H1 (cell line): Measurements from ENCODE around the gene HEXIM2. TPM values are rescaled to one million over a fixed set of nuclear protein-coding genes. Genes with fewer than 3 reads are reported as not detected.

Source experiments
- CTCF ChIA-PET: fragments of 300-600 bp; sonication (Branson Sonifier 250); formaldehyde crosslinking; loops from one replicate; lab custom pipeline; 2021; ENCODE audit not compliant: partially characterized antibody; lab: Charles Lee
- POLR2A ChIA-PET: fragments of 300-600 bp; sonication (Branson Sonifier 250); formaldehyde crosslinking; loops from one replicate; lab custom pipeline; 2021; ENCODE audit warnings: inconsistent platforms; ENCODE audit not compliant: partially characterized antibody; lab: Charles Lee
- DNase-seq, 2 experiments: peaks; one replicate each; pipeline versions ENCODE4 v3.0.0 to v3.0.0-alpha.2; 2010 to 2022; ENCODE audit warnings: low spot score in 2 of 2, low read depth in 1 of 2, mixed read lengths in 1 of 2
- FAIRE-seq: peaks from 2 replicates; lab custom pipeline; 2011; peaks lifted over from hg19 to GRCh38; lab: Jason Lieb, UNC
- H2AFZ ChIP-seq: 2 replicates; pipeline ENCODE4 v1.8.1; 2012; ENCODE audit warnings: low read length, inconsistent platforms
- H2AK5ac ChIP-seq: 2 replicates; pipeline ENCODE4 v1.6.1; 2013; ENCODE audit warnings: low read depth, low read length
- H2BK120ac ChIP-seq: replicated peaks from 2 replicates; pipeline ENCODE3; 2013; ENCODE audit warnings: low read depth, low read length, inconsistent platforms
- H2BK12ac ChIP-seq: 2 replicates; pipeline ENCODE4 v1.6.1; 2013; ENCODE audit warnings: low read depth, low read length
- H2BK15ac ChIP-seq: 2 replicates; pipeline ENCODE4 v1.6.1; 2013; ENCODE audit warnings: low read length
- H2BK20ac ChIP-seq: 2 replicates; pipeline ENCODE4 v1.6.1; 2013; ENCODE audit warnings: low read length
- H2BK5ac ChIP-seq: 2 replicates; pipeline ENCODE4 v1.6.1; 2013; ENCODE audit warnings: low read depth, low read length
- H3K14ac ChIP-seq: 2 replicates; pipeline ENCODE4 v1.6.1; 2013; ENCODE audit warnings: inconsistent platforms; ENCODE audit not compliant: insufficient read length
- H3K18ac ChIP-seq: 2 replicates; pipeline ENCODE4 v1.6.1; 2013; ENCODE audit warnings: low read length; ENCODE audit errors: extremely low read depth
- H3K23ac ChIP-seq: 2 replicates; pipeline ENCODE4 v1.6.1; 2013; ENCODE audit warnings: inconsistent platforms; ENCODE audit not compliant: insufficient read length
- H3K23me2 ChIP-seq: 2 replicates; pipeline ENCODE4 v1.6.1; 2013; ENCODE audit warnings: low read depth, low read length
- H3K27ac ChIP-seq: 2 replicates; pipeline ENCODE4 v1.6.1; 2011; ENCODE audit warnings: low read depth, low read length, inconsistent platforms
- H3K27me3 ChIP-seq, 4 experiments: replicated peaks in 1 of 4; 1 replicate in 1 of 4; 2 replicates in 3 of 4; pipeline versions ENCODE4 v1.6.1 to v1.8.1; 2011 to 2013; ENCODE audit warnings: low read length in 3 of 4, mild to moderate bottlenecking in 3 of 4, inconsistent platforms in 2 of 4, mixed read lengths in 2 of 4, moderate library complexity in 1 of 4; ENCODE audit not compliant: control insufficient read depth in 3 of 4, insufficient read depth in 3 of 4; ENCODE audit errors: extremely low read depth in 1 of 4
- H3K36me3 ChIP-seq, 4 experiments: 2 replicates each; pipeline versions ENCODE4 v1.6.1 to v1.8.1; 2011 to 2013; ENCODE audit warnings: mild to moderate bottlenecking in 4 of 4, low read length in 3 of 4, moderate library complexity in 2 of 4, control low read depth in 1 of 4, inconsistent platforms in 1 of 4; ENCODE audit not compliant: insufficient read depth in 4 of 4, control insufficient read depth in 2 of 4
- H3K4ac ChIP-seq: replicated peaks from 2 replicates; pipeline ENCODE3; 2013; ENCODE audit warnings: low read length, low read depth, mixed read lengths, inconsistent platforms; ENCODE audit not compliant: insufficient read length
- H3K4me1 ChIP-seq, 4 experiments: replicated peaks in 1 of 4; 1 replicate in 1 of 4; 2 replicates in 3 of 4; pipeline versions ENCODE4 v1.6.1 to v1.8.1; 2011 to 2013; ENCODE audit warnings: low read length in 3 of 4, inconsistent platforms in 2 of 4, mixed read lengths in 1 of 4; ENCODE audit not compliant: insufficient read depth in 4 of 4, control insufficient read depth in 3 of 4
- H3K4me2 ChIP-seq, 2 experiments: 2 replicates each; pipeline versions ENCODE4 v1.6.1 to v1.8.1; 2011 to 2013; ENCODE audit warnings: low read depth in 2 of 2, low read length in 2 of 2, control low read depth in 1 of 2, inconsistent platforms in 1 of 2, mild to moderate bottlenecking in 1 of 2; ENCODE audit not compliant: insufficient read depth in 1 of 2
- H3K4me3 ChIP-seq, 4 experiments: fragments of 200-600, 300-600 bp in 1 of 4; sonication (generic), shearing (Covaris generic), sonication (Bioruptor Twin) in 1 of 4; 2 replicates each; pipeline versions ENCODE4 v1.5.1 to v1.8.1; 2011 to 2016; ENCODE audit warnings: low read length in 4 of 4, low read depth in 3 of 4, control low read depth in 2 of 4, inconsistent platforms in 2 of 4, mild to moderate bottlenecking in 2 of 4, mixed read lengths in 1 of 4, moderate library complexity in 1 of 4; ENCODE audit not compliant: insufficient read depth in 2 of 4; ENCODE audit errors: extremely low read depth in 1 of 4
- H3K56ac ChIP-seq: replicated peaks from 2 replicates; pipeline ENCODE3; 2013; ENCODE audit warnings: low read depth, mild to moderate bottlenecking, mixed read lengths, low read length, inconsistent platforms; ENCODE audit not compliant: insufficient read length
- H3K79me1 ChIP-seq: 2 replicates; pipeline ENCODE4 v1.6.1; 2013; ENCODE audit warnings: low read depth, low read length, control low read depth
- H3K79me2 ChIP-seq, 2 experiments: 2 replicates each; pipeline versions ENCODE4 v1.6.1 to v1.8.1; 2012 to 2013; ENCODE audit warnings: low read length in 2 of 2, mild to moderate bottlenecking in 2 of 2, inconsistent platforms in 1 of 2; ENCODE audit not compliant: insufficient read depth in 2 of 2, control insufficient read depth in 1 of 2
- H3K9ac ChIP-seq, 4 experiments: replicated peaks in 1 of 4; 1 replicate in 1 of 4; 2 replicates in 3 of 4; pipeline versions ENCODE4 v1.6.1 to v1.8.1; 2011 to 2013; ENCODE audit warnings: low read depth in 3 of 4, low read length in 3 of 4, control low read depth in 2 of 4, mild to moderate bottlenecking in 2 of 4, moderate library complexity in 2 of 4, inconsistent platforms in 1 of 4; ENCODE audit errors: extremely low read depth in 1 of 4
- H3K9me3 ChIP-seq, 2 experiments: 2 replicates each; pipeline versions ENCODE4 v1.6.1 to v1.8.1; 2012 to 2013; ENCODE audit warnings: mild to moderate bottlenecking in 2 of 2, moderate library complexity in 2 of 2, control low read depth in 1 of 2, inconsistent platforms in 1 of 2, low read depth in 1 of 2, low read length in 1 of 2, mixed read lengths in 1 of 2; ENCODE audit not compliant: insufficient read depth in 2 of 2
- H4K20me1 ChIP-seq, 2 experiments: replicated peaks in 1 of 2; 2 replicates each; pipeline versions ENCODE3 to v1.8.1; 2011 to 2013; ENCODE audit warnings: inconsistent platforms in 2 of 2, low read length in 2 of 2, mild to moderate bottlenecking in 1 of 2; ENCODE audit not compliant: insufficient read depth in 2 of 2, control insufficient read depth in 1 of 2
- H4K5ac ChIP-seq: 2 replicates; pipeline ENCODE4 v1.6.1; 2013; ENCODE audit warnings: low read length, low read depth, mixed read lengths, inconsistent platforms; ENCODE audit not compliant: insufficient read length
- H4K8ac ChIP-seq: 2 replicates; pipeline ENCODE4 v1.8.0; 2013; ENCODE audit warnings: mild to moderate bottlenecking, moderate library complexity, low read length, inconsistent platforms; ENCODE audit not compliant: insufficient read depth; ENCODE audit errors: extremely low read depth
- H4K91ac ChIP-seq: replicated peaks from 2 replicates; pipeline ENCODE3; 2013; ENCODE audit warnings: low read length, mixed read lengths, inconsistent platforms; ENCODE audit not compliant: insufficient read length
- CEBPB ChIP-seq: IDR thresholded peaks from 2 replicates; pipeline ENCODE4 v1.6.1; 2012; ENCODE audit warnings: low read depth, low read length
- CTBP2 ChIP-seq: IDR thresholded peaks from 2 replicates; pipeline ENCODE4 v1.7.0; 2011; ENCODE audit warnings: borderline replicate concordance, mild to moderate bottlenecking, moderate library complexity, mixed read lengths, low read length; ENCODE audit not compliant: insufficient read depth, insufficient read length
- CTCF ChIP-seq, 3 experiments: IDR thresholded peaks; 1 replicate in 2 of 3; 2 replicates in 1 of 3; pipeline versions ENCODE4 v1.5.1 to v1.6.1; 2011; ENCODE audit warnings: low read length in 3 of 3, mild to moderate bottlenecking in 3 of 3, inconsistent platforms in 2 of 3, low read depth in 1 of 3, moderate library complexity in 1 of 3; ENCODE audit not compliant: insufficient read depth in 1 of 3; ENCODE audit errors: control extremely low read depth in 1 of 3
- EGR1 ChIP-seq: IDR thresholded peaks from 2 replicates; pipeline ENCODE4 v1.6.1; 2011; ENCODE audit warnings: low read depth, low read length, borderline replicate concordance
- JUN ChIP-seq: IDR thresholded peaks from 2 replicates; pipeline ENCODE4 v1.6.1; 2011; ENCODE audit warnings: low read depth, mild to moderate bottlenecking, improper control_type of control experiment, low read length
- POLR2AphosphoS5 ChIP-seq: IDR thresholded peaks from 2 replicates; pipeline ENCODE4 v1.6.1; 2011; ENCODE audit warnings: low read depth, low read length
- RAD21 ChIP-seq, 2 experiments: IDR thresholded peaks in 1 of 2; conservative IDR thresholded peaks in 1 of 2; 2 replicates each; pipeline ENCODE4 v1.6.1; 2011; ENCODE audit warnings: low read depth in 2 of 2, low read length in 2 of 2, improper control_type of control experiment in 1 of 2, inconsistent platforms in 1 of 2, mild to moderate bottlenecking in 1 of 2, moderate library complexity in 1 of 2
- SIRT6 ChIP-seq: IDR thresholded peaks from one replicate; pipeline ENCODE4 v1.7.1; 2012; ENCODE audit warnings: low read length, inconsistent platforms
- SP1 ChIP-seq: IDR thresholded peaks from 2 replicates; pipeline ENCODE4 v1.6.1; 2011; ENCODE audit warnings: low read depth, low read length
- SP4 ChIP-seq: IDR thresholded peaks from 2 replicates; pipeline ENCODE4 v1.6.1; 2012; ENCODE audit warnings: low read length, inconsistent platforms
- TEAD4 ChIP-seq: IDR thresholded peaks from 2 replicates; pipeline ENCODE4 v1.6.1; 2012; ENCODE audit warnings: low read depth, low read length, inconsistent platforms, mixed read lengths
- WGBS, 2 experiments: shearing (Covaris generic) in 1 of 2; methylation state at CpG; one replicate each; pipeline versions ENCODE4 v1.1.6 to v1.1.7; 2013 to 2015; ENCODE audit warnings: low lambda C conversion rate in 2 of 2, mixed read lengths in 2 of 2, inconsistent platforms in 1 of 2, low coverage in 1 of 2, missing lambda C conversion rate in 1 of 2; ENCODE audit not compliant: insufficient replicate concordance in 2 of 2, insufficient coverage in 1 of 2, insufficient read length in 1 of 2; ENCODE audit errors: extremely low coverage in 1 of 2, missing lambda C conversion rate in 1 of 2; 5-methylcytosine and 5-hydroxymethylcytosine counted together
- polyA plus RNA-seq, 7 experiments: library from polyadenylated mRNA; depleted of rRNA in 3 of 7; stranded (reverse) in 5 of 7; unstranded in 2 of 7; fragments of >200 nt in 5 of 7; fragments of 200-250 nt in 2 of 7; gene quantifications; 1 replicate in 5 of 7; 2 replicates in 1 of 7; 4 replicates in 1 of 7; pipeline versions ENCODE4 v1.2.1 to v1.2.3, GENCODE V29; 2011 to 2013; ENCODE audit warnings: missing spikeins in 2 of 7, mixed read lengths in 2 of 7
- total RNA-seq: library from RNA; stranded (reverse); fragmentation: NEBNext Ultra II Directional; extraction: Animal tissue kit (Norgen Biotek cat#: 25700); gene quantifications from 2 replicates; pipeline ENCODE4 v1.2.1, GENCODE V29; 2021

HEXIM2 gene
- total and polyA plus RNA-seq, 2 of the 8 experiments (the other 6 are each of a cell fraction or from before 2014, with no cell fraction given): 7.5 to 13.2 TPM

GRCh38 chr17:45200701-45201100 is 39.0 kb downstream of the HEXIM2 start:
- FAIRE-seq (no peak), DNase-seq (no peak)
- Histone ChIP-seq H3K18ac (no peak overlapping the region), H4K91ac (no peak overlapping the region), H3K23me2 (no peaks in the 10 kb centered on the region), H3K36me3 (no peaks in the 10 kb centered on the region), H2AFZ (no peak overlapping the region), H4K8ac (no peak overlapping the region), H2BK20ac (no peak overlapping the region), H2BK12ac (no peak overlapping the region), H4K5ac (no peak overlapping the region), H3K79me1 (no peaks in the 10 kb centered on the region), H3K9ac (no peak overlapping the region), H3K14ac (no peak overlapping the region), H3K4me1 (peaks cover 2 to 9% (median 7%) of the 10 kb centered on the region in 4 experiments; a peak in 5 of 7 replicates), H2AK5ac (no peak overlapping the region), H3K79me2 (no peaks in the 10 kb centered on the region), H2BK5ac (no peak overlapping the region), H4K20me1 (no peaks in the 10 kb centered on the region), H3K4ac (no peak overlapping the region), H2BK15ac (no peak overlapping the region), H3K4me2 (no peak overlapping the region), H3K4me3 (no peak overlapping the region), H3K27ac (no peak overlapping the region), H3K9me3 (no peaks in the 10 kb centered on the region), H3K27me3 (no peaks in the 10 kb centered on the region), H3K23ac (no peak overlapping the region), H3K56ac (no peak overlapping the region), H2BK120ac (no peak overlapping the region)
- 75% methylated on average over 9 of the region's 9 CpGs; no CpG with 5 or more reads in 1 of the 2 experiments for WGBS, 2 experiments
- CTCF ChIA-PET: interaction anchor here (0.6 to 11.9 kb wide), 7 partner anchors 17 to 66 kb away, joined by 3 to 187 read pairs (median 4); partner anchors contain the start of genes ACBD4, HEXIM1, HEXIM2 and PLCD3
- POLR2A ChIA-PET: interaction anchor here (1.2 to 10.4 kb wide), 3 partner anchors 40 to 51 kb away, joined by 4 to 199 read pairs (median 6); partner anchors contain the start of genes HEXIM1 and HEXIM2
- peak in 2 of 3 experiments; percentile 28 to 38; a peak in 2 of 4 replicates for TF ChIP-seq CTCF (IDR thresholded peaks at IDR 0.05; ENCODE audit: control extremely low read depth in 1 of 3, insufficient read depth in 1 of 3, low read depth in 1 of 3, low read length in 3 of 3)
- TF ChIP-seq CEBPB: peak; percentile 56; the same call in 1 of the 2 replicates
- no peak for TF ChIP-seq CTBP2
- no peak for TF ChIP-seq SP4
- no peak for TF ChIP-seq TEAD4
- no peak for TF ChIP-seq SP1
- TF ChIP-seq JUN: no peak
- TF ChIP-seq POLR2AphosphoS5: no peak
- TF ChIP-seq RAD21 (IDR thresholded peaks at IDR 0.05 in 1 of 2, conservative IDR thresholded peaks at IDR 0.05 in 1 of 2; ENCODE audit: low read depth in 2 of 2, low read length in 2 of 2): 0 out of 4 replicates have a peak, but pooled peaks of 1 of the 2 experiments have one; percentile 18
- no peak for TF ChIP-seq EGR1
- TF ChIP-seq SIRT6: no peak
